Measurements from ENCODE around the gene LEMD2.
A peak's percentile ranks its signal among the peaks of the same experiment; 100 is the strongest.
"Not testable (repeated sequence)": the region's sequence is repeated elsewhere in the genome, so short reads cannot be mapped to it uniquely, and the experiment has no call there.

LEMD2 gene

DNA sequence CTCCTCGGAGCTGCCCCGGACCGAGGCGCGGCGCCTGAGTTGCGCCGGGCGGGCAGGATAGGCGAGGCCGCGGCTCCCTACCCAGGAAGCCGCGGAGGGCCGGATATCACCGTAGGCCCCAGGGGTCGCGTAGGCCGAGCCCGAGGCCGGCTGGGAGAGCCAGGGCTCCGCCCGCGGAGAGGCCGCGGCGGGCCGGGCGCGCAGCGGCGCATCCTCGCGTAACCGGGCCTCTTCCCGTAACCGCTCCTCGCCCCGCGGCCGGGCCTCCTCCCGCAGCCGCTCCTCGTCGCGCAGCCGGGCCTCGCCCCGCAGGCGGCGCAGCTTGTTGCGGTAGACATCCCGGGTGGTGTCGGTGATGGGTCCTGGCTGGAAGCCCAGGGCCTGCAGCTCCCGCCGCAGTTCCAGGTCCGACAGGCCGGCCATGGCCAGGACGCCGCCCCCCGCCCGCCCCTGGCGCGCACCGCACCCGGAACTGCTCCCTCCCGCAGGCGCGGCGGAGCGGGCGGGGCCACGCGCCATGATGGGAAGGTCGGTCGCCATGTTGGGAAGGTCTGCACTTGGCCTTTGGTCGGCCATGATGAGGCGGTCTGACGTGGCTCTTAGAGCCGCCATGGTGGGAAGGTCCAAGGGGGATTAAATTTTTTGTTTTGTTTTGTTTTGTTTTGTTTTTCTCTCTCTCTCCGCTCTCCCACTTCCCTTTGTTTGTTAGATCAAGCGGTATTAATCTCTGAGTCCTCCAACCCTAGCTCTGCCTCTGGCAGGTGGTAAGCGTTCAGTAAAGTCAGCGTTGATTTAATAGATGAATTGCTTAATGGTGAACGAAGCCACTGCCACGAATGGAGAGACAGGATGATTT lies at the start of gene LEMD2:
TSS of gene LEMD2 (minus strand) at position 437 of the 856 bp plus-strand sequence. CDS start at position 423, 14 bp downstream.
- peak; percentile 83 to 92 for DNase-seq (ENCODE audit: low read depth in 2 of 2)

DNA sequence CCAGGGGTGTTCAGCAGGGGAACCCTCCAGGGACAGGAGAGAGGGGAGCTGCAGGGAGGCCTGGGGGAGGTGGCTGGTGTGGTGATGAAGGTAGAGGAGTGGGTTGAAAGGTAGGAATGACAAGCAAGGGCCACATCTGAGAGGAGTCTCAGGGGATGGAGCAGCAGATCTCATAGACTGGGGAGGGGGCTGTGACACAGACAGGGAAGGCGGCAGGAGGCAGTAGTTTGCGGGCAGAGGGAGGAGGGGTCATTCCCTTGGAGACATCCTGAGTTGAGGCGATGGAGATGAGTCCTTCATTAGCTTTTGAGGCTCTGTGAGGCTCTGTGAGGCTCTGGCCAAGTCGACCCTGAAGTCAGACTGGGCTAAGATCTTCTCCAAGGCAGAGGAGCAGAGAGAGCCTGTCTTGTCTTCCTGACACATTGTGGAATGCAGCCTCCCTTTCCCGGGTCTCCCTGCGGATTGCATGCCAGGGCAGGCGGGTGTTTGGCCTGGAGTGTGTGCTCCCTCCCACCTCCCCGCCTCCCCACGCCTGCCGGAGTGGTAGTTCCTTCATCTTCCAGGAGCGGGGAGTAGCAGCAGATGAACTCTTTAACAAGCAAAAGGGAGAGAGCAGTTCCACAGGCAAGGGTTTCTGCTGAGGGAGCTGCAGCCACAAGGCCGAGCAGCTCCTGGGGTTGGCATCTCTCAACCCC lies 49.2 kb upstream of the LEMD2 start:
- no peak for DNase-seq (ENCODE audit: low read depth in 2 of 2)

DNA sequence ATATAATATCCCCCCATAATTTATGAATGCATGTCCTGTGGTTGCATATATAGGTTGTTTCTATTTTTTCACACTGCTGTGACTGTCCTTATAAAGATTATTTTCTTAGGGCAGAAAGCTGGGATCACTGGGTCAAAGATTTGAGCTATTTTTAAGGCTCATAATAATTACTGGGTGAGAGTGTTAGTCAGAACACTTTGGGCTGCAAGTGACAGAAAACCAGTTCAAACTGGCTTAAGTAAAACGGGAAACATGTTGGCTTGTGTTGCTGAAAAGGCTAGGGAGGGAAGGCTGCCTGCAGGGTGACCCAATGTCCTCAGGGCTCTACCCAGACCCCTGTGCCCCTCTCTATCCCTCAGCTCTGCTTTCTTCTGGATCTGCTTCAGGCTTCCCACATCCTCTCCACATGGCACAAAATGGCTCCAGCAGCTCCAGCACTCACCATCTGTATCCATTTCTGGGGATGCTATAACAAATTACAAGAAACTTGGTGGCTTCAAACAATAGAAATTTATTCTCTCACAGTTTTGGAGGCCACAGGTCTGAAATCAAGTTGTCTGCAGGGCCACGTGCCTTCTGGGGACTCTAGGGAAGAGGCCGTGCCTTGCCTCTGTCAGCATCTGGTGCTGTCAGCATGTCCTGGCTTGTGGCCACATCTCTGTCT lies 48.0 kb upstream of the LEMD2 start:
- DNase-seq (ENCODE audit: low read depth in 2 of 2): no peak

DNA sequence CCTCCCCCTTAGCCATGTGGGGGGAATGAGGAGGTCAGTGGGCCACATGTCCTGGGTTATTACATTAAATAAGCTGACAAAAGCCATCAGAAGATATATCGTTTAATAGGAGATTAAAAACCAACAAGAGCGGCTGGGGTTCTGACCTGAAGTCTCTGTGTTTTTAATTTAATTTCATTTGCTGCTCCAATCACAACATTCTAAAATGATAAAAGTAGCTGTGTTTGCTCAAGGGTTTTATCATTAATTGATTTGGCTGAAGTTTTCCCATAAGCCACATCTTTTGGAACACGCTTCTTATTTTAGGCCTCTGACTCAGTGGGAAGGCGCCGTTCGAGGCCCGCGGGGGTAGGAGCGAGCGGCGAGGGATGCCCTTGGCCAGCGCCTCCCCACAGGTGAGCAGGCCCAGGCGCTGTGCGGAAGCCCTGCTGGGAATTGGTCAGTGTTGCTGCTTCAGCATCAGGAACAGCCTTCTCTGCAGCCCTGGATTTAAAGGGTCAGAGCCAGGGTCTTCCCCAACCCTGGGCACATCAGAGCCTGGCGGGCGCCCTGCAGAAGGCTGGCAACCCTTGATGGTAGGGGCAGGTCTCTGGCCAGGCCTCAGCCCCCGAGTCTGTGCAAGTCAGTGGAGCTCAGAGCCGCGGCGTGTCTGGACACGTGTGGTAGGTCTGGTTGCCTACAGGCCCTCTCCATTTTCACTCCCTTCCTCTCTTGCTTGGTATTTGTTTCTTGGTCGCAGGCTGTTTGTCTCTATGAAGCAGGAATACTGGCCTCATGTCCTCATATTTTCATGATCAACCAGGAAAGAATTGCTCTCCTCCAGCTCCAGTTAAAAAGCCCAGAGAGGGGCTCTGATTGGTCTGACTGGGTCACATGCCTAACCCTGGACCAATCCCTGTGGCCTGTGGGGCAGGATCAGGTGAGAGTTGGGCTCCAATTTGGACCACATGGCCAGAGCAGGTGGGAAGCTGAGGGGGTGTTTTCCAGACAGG lies 45.8 kb upstream of the LEMD2 start:
- no peak for DNase-seq (ENCODE audit: low read depth in 2 of 2)

DNA sequence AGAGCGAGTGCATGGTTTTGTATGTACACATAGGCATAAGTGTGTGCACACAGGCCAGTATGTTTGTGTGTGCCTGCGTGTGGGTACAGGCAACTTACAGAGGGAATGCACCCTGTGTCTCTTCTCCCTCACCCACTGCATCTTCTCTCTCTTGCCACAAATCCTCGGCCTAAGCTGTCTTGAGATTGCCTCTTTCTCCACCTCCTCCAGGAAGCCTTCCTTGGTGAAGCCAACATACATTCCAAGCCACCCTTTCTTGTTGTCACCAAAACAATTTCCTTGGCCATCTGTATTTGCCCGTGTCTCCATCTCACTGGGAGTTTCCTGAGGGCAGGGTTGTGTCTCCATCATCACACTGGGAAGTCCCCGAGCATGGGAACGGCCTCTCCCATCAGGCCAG lies 44.7 kb upstream of the LEMD2 start:
- no peak for DNase-seq (ENCODE audit: low read depth in 2 of 2)

DNA sequence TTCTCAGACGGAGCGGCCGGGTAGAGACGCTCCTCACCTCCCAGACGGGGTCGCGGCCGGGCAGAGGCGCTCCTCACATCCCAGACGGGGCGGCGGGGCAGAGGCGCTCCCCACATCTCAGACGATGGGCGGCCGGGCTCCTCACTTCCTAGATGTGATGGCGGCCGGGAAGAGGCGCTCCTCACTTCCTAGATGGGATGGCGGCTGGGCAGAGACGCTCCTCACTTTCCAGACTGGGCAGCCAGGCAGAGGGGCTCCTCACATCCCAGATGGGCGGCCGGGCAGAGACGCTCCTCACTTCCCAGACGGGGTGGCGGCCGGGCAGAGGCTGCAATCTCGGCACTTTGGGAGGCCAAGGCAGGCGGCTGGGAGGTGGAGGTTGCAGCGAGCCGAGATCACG lies 43.9 kb upstream of the LEMD2 start:
- not testable (repeated sequence) for DNase-seq (ENCODE audit: low read depth in 2 of 2)

DNA sequence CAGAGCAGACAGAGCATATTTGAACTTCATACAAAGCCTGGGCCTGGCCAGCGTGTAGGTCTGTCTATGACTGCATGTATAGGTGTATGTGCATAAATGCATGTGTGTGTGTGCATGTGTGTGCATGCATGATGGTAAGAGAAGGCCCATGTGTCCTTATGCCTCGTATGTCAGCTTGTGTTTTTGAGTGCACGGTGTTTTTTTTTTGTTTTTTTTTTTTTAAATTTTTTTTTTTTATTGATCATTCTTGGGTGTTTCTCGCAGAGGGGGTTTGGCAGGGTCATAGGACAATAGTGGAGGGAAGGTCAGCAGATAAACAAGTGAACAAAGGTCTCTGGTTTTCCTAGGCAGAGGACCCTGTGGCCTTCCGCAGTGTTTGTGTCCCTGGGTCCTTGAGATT lies 42.8 kb upstream of the LEMD2 start:
- not testable (repeated sequence) for DNase-seq (ENCODE audit: low read depth in 2 of 2)

DNA sequence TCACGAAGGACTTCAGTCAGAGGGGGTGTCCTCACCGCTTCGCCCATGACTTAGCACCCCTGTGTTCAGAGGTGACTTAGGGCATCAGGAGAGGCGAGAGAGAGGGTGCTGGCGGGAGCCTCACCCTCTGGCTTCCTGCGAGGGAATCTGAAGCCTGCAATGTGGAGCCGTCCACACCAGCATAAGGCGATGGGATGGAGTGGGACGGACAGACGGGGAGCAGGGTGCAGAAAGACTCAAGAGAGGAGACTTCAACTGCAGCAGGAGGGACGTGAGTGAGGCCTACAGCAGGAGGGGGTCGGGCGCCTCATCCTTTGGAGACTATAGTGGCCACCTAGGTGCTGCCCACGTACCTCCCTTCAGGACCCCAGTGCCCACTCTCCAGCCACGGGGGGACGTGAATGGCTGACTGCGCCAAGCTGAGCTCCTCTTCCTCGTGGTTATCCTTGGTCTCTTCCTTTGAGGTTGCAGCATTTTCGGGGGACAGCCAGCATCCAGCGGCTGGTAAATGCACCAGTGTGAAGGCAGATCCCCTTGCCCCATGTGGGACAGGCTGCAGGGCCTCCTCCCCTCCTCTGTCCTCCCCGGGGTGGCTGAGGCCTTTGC lies 41.8 kb upstream of the LEMD2 start:
- DNase-seq (ENCODE audit: low read depth in 2 of 2): no peak

DNA sequence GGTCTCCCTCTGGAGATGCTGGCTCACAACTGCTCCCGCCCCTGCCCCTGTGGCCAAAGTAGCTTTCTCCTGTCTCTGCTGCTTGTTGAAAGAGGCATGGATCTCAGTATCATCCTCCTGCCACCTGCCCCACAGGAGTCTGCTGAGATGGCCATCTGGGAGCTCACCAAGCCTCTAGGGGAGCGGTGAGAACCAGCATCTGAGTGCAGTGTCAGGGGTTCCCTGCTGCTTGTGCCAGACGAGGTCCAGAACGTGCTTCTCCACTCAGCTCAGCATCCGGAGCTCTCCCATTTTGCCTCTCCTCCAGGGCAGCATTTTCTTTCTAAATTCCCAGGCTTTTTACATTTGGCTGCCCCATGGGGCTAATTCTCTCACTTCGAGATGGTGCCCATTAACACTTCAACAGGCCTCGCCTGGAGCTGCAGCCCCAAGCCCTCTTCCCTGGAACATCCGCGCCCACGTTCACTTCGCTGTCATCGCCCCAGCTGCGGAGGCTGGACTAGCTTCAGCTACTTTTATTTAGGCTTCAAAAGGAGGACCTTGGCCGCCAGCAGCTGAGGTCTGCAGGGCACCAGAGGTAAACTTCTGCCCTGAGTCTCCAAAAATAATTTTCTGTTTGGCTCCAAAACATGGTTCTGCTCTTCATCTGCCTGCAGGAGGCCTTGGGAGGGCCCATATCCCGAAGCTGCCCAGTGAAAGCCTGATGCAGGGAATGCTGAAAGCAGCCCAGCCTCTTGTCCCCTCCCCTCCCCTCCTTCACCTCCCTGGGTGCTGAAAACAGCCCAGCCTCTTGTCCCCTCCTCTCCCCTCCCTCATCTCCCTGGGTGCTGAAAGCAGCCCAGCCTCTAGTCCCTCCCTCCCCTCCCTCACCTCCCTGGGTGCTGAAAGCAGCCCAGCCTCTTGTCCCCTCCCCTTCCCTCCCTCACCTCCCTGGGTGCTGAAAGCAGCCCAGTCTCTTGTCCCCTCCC lies 40.1 kb upstream of the LEMD2 start:
- DNase-seq (ENCODE audit: low read depth in 2 of 2): no peak

DNA sequence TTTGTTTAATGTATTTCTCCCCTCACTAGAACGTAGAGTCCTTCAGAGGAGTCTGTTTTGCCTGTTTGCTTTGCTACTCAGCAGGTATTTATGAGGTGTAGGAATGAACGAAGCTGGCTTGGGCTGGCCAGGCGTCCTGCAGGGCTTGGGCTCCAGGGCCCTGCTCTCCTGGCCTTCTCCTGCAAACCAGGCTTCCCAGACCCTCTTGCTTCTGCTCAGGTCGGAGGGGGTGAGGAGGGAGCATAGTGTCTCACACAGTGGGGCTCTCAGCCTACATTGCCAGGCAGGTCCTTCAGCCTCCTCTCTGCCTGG lies 39.5 kb upstream of the LEMD2 start:
- DNase-seq (ENCODE audit: low read depth in 2 of 2): no peak

DNA sequence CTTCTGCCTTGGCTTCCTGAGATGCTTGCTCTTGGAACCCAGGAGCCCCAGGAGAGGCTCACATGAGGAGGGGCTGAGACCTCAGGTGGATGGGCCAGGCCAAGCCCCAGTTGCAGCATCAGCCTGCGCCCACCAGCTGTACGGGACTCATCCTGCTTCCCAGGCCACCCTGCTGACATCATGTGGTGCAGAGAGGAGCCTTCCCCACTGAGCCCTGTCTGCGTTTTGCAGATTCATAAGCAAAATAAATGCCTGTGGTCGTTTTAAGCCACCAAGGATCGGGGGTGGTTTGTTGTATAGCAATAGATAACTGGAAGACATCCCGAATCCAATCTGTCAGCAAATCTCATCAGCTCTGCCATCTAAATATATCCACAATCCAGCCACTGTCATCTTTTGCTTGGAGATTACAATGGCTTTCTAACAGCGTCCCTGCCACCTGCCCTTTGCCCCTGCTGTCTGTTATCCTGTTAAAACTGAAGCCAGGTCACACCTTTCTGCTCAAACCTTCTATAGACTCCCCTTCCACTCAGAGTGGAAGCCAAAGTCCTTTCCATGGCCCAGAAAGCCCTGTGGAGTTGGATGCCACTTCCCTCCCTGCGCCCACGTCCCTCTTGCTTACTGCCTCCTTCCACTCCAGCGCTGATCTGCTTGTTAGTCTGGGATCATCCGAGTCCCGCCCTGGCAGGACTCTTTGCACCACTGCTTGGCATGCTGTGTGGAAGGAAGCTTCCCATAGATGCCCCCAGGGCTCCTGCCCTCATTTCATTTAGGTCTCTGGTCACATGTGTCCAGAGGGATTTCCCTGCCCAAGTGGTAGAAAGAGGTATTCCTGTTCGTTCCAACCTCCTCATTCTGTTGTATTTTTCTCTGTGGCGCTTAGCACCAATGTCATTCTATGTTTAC lies 38.9 kb upstream of the LEMD2 start:
- DNase-seq (ENCODE audit: low read depth in 2 of 2): no peak

DNA sequence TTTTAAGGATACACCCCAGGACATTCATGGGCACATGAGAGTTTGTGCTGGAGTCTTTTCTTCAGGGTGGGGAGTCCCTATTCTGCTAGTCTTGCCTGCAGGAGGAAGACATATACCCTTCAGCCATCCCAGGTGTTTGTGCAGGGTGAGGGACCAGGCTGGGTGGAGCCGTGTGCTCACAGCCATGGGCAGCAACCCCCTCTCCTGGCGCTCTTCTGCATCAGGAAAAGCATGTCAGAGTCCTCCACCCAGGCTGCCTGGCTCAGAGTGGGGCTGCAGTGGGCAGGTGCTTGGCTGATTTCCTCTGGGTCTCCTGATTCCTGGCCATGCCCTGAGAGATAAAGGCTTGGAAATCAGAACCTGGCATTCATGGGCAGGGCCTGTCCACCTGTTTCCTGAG lies 37.6 kb upstream of the LEMD2 start:
- no peak for DNase-seq (ENCODE audit: low read depth in 2 of 2)

DNA sequence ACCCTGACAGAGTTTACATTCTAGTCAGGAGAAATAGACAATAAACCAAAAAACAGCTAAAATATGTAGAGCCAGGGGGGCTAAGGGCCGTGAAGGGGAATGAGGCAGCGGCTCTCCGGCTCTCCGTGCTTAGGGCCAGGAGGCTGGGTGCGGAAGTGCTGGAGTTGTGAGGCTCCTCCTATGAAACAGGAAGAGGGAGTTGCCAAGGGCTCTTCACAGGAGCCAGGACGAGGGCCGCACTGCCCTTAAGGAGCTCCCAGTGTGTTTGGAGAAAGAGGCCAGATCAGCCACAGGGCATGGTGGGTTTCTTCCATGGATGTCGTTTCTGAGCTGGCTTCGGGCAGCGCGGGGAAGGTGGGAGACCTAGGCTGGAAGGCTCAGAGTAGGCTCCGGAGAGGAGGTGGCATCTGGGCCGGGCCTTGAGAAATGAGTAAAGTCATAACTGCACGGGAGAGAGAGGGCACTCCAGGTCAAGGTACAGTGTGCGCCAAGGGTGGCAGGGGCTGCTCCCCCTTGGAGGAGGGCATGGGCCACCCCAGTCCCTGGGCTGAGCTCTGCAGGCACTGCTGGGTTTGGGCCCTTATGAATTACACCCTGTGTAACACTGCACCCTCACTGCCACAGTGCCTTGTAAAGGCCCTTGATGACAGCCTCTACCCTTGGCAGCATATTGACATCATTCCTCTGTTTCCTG lies 35.7 kb upstream of the LEMD2 start:
- no peak for DNase-seq (ENCODE audit: low read depth in 2 of 2)

DNA sequence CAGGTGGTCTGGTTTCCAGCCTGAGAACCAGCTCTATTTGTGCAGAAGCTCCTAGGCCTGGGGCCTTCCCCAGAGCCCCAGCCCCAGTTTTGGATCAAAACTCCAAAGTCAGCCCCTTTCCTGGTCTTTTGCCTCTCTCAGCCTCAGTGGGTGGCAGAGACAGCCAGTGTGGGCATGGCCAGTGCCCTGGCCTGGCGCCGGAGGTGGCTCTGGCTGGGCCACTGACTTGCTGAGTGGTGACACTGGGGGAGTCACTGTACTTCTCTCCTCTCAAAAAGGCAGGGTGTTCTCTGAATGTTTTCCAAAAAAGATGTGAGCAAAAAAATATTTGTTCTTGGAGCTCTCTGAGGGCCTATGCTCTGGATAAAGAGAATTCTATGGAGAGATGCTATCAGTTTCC lies 34.9 kb upstream of the LEMD2 start:
- no peak for DNase-seq (ENCODE audit: low read depth in 2 of 2)

DNA sequence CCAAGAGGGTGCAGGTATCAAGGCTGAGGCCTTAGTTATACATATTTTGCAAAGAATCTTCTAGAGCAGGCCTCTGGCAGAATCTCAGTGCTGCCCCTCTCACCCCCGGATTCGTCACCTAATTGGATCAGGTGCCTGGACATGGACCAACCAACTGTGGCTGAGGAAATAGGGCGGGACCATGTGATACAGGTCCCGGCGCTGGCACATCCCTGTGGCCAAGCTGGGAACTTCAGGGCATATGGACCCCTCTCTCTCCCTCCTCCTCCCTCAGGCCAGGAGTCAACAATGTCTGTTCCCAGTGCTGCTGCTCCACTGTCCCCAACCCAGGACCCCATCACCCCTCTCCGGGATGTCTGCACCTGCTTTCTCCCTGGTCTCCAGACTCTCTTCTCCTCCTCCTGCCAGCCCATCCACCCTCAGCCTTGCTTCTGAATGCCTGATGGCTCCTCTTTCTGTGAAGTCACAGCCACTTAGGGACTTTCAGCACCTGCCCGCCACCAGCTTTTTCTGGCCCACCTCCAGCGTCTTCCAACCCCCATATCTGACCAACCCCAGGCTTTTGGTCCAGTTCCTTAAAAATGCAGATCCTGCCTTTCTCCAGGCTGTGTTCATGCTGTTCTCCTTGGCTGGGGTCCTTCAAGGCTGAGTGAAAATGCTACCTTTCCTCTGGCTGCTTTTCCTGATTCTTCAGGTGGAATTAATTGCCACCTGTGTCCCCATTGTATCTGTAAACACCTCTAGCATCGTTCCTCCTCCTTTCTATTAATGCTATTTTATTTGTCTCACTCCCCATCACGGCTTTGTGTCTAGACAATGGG lies 33.9 kb upstream of the LEMD2 start:
- no peak for DNase-seq (ENCODE audit: low read depth in 2 of 2)

DNA sequence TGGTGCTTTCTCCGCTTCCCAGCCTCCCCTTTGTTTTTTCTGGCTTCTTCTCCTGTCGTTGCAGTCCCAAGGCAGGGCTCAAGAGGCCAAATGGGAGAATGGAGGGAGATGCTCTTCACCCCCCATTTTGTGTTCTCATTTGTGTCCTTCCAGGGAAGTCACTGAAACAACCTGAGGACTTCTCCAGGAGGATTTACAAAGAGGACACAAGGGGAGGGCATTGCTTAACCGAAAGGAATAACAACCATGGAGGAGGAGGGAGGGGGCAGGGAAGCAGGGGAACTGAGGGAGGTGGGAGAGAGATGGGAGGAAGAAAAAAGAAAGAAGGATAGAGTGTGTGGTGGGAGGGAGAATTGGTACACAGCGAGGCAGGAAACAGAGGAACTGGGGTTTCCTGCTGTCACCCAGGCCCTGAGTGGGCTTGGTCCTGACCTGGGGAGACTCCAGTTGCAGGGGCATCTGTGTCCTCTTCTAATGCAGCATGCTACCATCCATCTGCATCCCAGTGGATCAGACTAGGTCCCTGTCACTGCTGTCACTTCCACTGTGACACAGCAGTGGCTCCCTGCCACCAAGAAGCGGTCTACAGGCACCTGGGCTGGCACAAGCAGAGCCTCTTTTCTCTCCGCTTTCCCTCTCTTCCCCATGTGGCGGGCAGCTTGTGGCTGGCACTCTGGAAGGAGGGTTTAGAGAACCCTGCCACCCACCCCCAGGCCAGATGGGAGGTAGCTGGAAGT lies 32.0 kb upstream of the LEMD2 start:
- DNase-seq (ENCODE audit: low read depth in 2 of 2): no peak

DNA sequence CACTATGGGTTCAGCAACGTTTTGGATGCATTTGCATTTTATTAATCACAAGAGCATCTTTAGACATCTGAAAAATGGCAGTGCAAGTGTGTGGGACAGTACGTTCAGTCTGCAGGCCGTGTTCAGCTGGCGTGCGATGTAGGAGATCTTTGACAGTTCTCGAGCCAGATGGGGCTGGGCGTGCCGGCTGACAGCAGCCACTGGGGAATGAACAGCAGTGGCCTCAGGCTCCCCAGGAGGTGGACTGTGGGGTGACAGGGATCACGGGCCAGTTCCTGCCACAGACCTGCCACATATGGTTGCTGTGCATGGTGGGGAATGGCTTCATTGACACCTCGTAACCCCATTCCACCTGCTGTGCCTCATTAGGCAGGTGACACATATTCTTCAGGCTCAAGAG lies 31.3 kb upstream of the LEMD2 start:
- no peak for DNase-seq (ENCODE audit: low read depth in 2 of 2)

Measured in stimulated activated CD4-positive, alpha-beta T cell treated with anti-CD3 and anti-CD28 coated beads, Interleukin-12 subunit alpha, Interleukin-12 subunit beta, amount 100 ng/mL, for 24 hours (primary cell).